Liver (tissue), 9 donors: ENCODE measurements around the gene CD2. TPM values are rescaled to one million over a fixed set of nuclear protein-coding genes. Genes with fewer than 3 reads are reported as not detected.

ENCODE experiments used
- DNase-seq: peaks from one replicate; pipeline ENCODE4 v3.0.0-alpha.2; 2017; ENCODE audit warnings: low spot score
- H3K27ac ChIP-seq, 2 donors: one replicate each; pipeline ENCODE4 v1.7.0; 2013; ENCODE audit warnings: inconsistent platforms in 2 of 2, low read length in 2 of 2, control low read depth in 1 of 2, low read depth in 1 of 2, mild to moderate bottlenecking in 1 of 2
- H3K27me3 ChIP-seq, 4 donors: one replicate each; pipeline versions ENCODE4 v1.6.1 to v1.7.0; 2013; ENCODE audit warnings: low read length in 3 of 4, inconsistent platforms in 1 of 4, mild to moderate bottlenecking in 1 of 4, moderate library complexity in 1 of 4; ENCODE audit not compliant: control insufficient read depth in 4 of 4, insufficient read depth in 4 of 4
- H3K36me3 ChIP-seq, 4 donors: one replicate each; pipeline versions ENCODE4 v1.6.1 to v1.7.0; 2013; ENCODE audit warnings: low read length in 3 of 4, mild to moderate bottlenecking in 3 of 4, low read depth in 1 of 4, moderate library complexity in 1 of 4; ENCODE audit not compliant: control insufficient read depth in 4 of 4, insufficient read depth in 3 of 4
- H3K4me1 ChIP-seq, 4 donors: one replicate each; pipeline versions ENCODE4 v1.6.1 to v1.7.0; 2013; ENCODE audit warnings: low read length in 3 of 4, mild to moderate bottlenecking in 3 of 4, moderate library complexity in 1 of 4; ENCODE audit not compliant: control insufficient read depth in 4 of 4, insufficient read depth in 4 of 4
- H3K4me3 ChIP-seq, 3 donors: one replicate each; pipeline versions ENCODE4 v1.6.1 to v1.7.0; 2013; ENCODE audit warnings: low read length in 3 of 3, control low read depth in 1 of 3, low read depth in 1 of 3, mild to moderate bottlenecking in 1 of 3
- H3K9ac ChIP-seq, 2 donors: one replicate each; pipeline ENCODE4 v1.7.0; 2013; ENCODE audit warnings: low read length in 2 of 2, mild to moderate bottlenecking in 2 of 2, moderate library complexity in 2 of 2, control low read depth in 1 of 2, low read depth in 1 of 2
- H3K9me3 ChIP-seq, 4 donors: one replicate each; pipeline versions ENCODE4 v1.6.1 to v1.7.0; 2013; ENCODE audit warnings: low read length in 3 of 4; ENCODE audit not compliant: control insufficient read depth in 4 of 4
- EGR1 ChIP-seq, 2 donors: IDR thresholded peaks; 2 replicates each; pipeline ENCODE4 v1.6.1; 2016 to 2018; ENCODE audit warnings: antibody characterized with exemption in 2 of 2, low read depth in 2 of 2
- FOXA1 ChIP-seq: IDR thresholded peaks from 2 replicates; pipeline ENCODE4 v1.6.1; 2016; ENCODE audit warnings: antibody characterized with exemption
- FOXA2 ChIP-seq: IDR thresholded peaks from 2 replicates; pipeline ENCODE4 v1.6.1; 2016; ENCODE audit warnings: antibody characterized with exemption
- GABPA ChIP-seq, 2 donors: IDR thresholded peaks in 1 of 2; conservative IDR thresholded peaks in 1 of 2; 2 replicates each; pipeline ENCODE4 v1.6.1; 2016; ENCODE audit warnings: antibody characterized with exemption in 2 of 2, mild to moderate bottlenecking in 1 of 2, moderate library complexity in 1 of 2
- HNF4A ChIP-seq, 2 donors: conservative IDR thresholded peaks; 2 replicates each; pipeline ENCODE4 v1.6.1; 2016; ENCODE audit warnings: antibody characterized with exemption in 2 of 2, mild to moderate bottlenecking in 2 of 2
- HNF4G ChIP-seq: IDR thresholded peaks from 2 replicates; pipeline ENCODE4 v1.6.1; 2016; ENCODE audit warnings: antibody characterized with exemption
- JUND ChIP-seq, 2 donors: IDR thresholded peaks; 2 replicates each; pipeline ENCODE4 v1.6.1; 2016; ENCODE audit warnings: antibody characterized with exemption in 2 of 2
- MAX ChIP-seq: IDR thresholded peaks from 2 replicates; pipeline ENCODE4 v1.6.1; 2016; ENCODE audit warnings: antibody characterized with exemption
- NR2F2 ChIP-seq: IDR thresholded peaks from 2 replicates; pipeline ENCODE4 v1.6.1; 2016; ENCODE audit warnings: antibody characterized with exemption
- RAD21 ChIP-seq, 2 donors: IDR thresholded peaks; 2 replicates each; pipeline ENCODE4 v1.6.1; 2016; ENCODE audit warnings: antibody characterized with exemption in 2 of 2, mild to moderate bottlenecking in 2 of 2
- REST ChIP-seq: IDR thresholded peaks from 2 replicates; pipeline ENCODE4 v1.6.1; 2016; ENCODE audit warnings: antibody characterized with exemption, mild to moderate bottlenecking
- RXRA ChIP-seq, 2 donors: IDR thresholded peaks; 2 replicates each; pipeline ENCODE4 v1.6.1; 2017 to 2018; ENCODE audit warnings: antibody characterized with exemption in 2 of 2, mild to moderate bottlenecking in 1 of 2
- SP1 ChIP-seq: IDR thresholded peaks from 2 replicates; pipeline ENCODE4 v1.6.1; 2018; ENCODE audit warnings: antibody characterized with exemption, mild to moderate bottlenecking
- TAF1 ChIP-seq: conservative IDR thresholded peaks from 2 replicates; pipeline ENCODE4 v1.6.1; 2016; ENCODE audit warnings: antibody characterized with exemption, mild to moderate bottlenecking
- YY1 ChIP-seq: IDR thresholded peaks from 2 replicates; pipeline ENCODE4 v1.6.1; 2016; ENCODE audit warnings: antibody characterized with exemption, mild to moderate bottlenecking
- ZBTB33 ChIP-seq: IDR thresholded peaks from 2 replicates; pipeline ENCODE4 v1.6.1; 2016; ENCODE audit warnings: antibody characterized with exemption
- WGBS: extraction: QIAGEN DNeasy Blood & Tissue Kit; methylation state at CpG from one replicate; pipeline ENCODE4 v1.1.7; 2013; 5-methylcytosine and 5-hydroxymethylcytosine counted together
- polyA plus RNA-seq, 2 donors: library from polyadenylated mRNA; stranded (reverse) in 1 of 2; unstranded in 1 of 2; fragments of 200-250 nt in 1 of 2; fragments of >200 nt in 1 of 2; fragmentation: Nextera tagmentation in 1 of 2; extraction: Ambion mirVana in 1 of 2; gene quantifications; one replicate each; pipeline versions ENCODE4 v1.2.1 to v1.2.3, GENCODE V29; 2013 to 2015
- total RNA-seq, 2 donors: library from RNA; depleted of rRNA; stranded (reverse); fragments of >200 nt; gene quantifications; one replicate each; pipeline ENCODE4 v1.2.3, GENCODE V29; 2014
- TF ChIP-seq, protein P1 (sequence below): fragments of 150-350 bp; IDR thresholded peaks from 2 replicates; pipeline ENCODE4 v1.5.1; 2017; ENCODE audit warnings: improper control_type of control experiment, low read depth, low read length; ENCODE audit not compliant: missing input control
- TF ChIP-seq, protein P2 (sequence below): IDR thresholded peaks from 2 replicates; pipeline ENCODE4 v1.6.1; 2016; ENCODE audit warnings: antibody characterized with exemption
- donor health status: healthy.
- donor health status: healthy.
- donor health status: healthy.
- donor health status: healthy.
- donor health status: healthy.

Gene CD2
- total and polyA plus RNA-seq, 4 donors = 0.28 to 1.5 (median 0.89) TPM

DNA sequence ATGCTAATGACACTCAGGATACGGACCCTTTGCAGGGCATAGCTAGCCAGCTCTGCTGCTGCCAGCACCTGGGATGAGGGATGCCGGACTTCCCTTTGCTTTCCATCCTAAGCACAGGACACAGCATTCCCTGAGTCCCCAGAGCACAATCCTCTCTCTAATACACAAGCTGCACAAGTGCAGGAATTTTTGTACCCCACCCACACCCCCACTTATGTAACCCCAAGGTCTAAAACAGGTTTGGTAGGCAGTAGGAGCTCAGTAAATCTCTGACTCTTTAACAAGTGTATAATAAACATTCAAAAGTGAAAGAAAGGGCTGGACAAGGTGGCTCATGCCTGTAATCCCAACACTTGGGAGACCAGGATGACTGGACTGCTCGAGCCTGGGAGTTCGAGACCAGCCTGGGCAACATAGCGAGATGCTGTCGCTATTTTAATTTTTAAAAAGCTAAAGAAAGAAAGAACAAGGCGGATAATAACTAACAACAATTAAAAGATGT, 44.5 kb upstream of the CD2 start:
- 93% methylated on average over 7 of the region's 7 CpGs for WGBS
- DNase-seq = no peak
- TF ChIP-seq SP1 = no peak
- no peak for TF ChIP-seq MAX
- no peak for TF ChIP-seq RXRA (IDR thresholded peaks at IDR 0.05)
- TF ChIP-seq, protein P1, sequence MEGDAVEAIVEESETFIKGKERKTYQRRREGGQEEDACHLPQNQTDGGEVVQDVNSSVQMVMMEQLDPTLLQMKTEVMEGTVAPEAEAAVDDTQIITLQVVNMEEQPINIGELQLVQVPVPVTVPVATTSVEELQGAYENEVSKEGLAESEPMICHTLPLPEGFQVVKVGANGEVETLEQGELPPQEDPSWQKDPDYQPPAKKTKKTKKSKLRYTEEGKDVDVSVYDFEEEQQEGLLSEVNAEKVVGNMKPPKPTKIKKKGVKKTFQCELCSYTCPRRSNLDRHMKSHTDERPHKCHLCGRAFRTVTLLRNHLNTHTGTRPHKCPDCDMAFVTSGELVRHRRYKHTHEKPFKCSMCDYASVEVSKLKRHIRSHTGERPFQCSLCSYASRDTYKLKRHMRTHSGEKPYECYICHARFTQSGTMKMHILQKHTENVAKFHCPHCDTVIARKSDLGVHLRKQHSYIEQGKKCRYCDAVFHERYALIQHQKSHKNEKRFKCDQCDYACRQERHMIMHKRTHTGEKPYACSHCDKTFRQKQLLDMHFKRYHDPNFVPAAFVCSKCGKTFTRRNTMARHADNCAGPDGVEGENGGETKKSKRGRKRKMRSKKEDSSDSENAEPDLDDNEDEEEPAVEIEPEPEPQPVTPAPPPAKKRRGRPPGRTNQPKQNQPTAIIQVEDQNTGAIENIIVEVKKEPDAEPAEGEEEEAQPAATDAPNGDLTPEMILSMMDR = no peak
- TF ChIP-seq JUND (IDR thresholded peaks at IDR 0.05) = no peak
- no peak for TF ChIP-seq HNF4A (conservative IDR thresholded peaks at IDR 0.05)
- no peak for TF ChIP-seq FOXA2
- no peak for TF ChIP-seq TAF1
- TF ChIP-seq REST = no peak
- no peak for TF ChIP-seq GABPA (IDR thresholded peaks at IDR 0.05 in 1 of 2, conservative IDR thresholded peaks at IDR 0.05 in 1 of 2)
- TF ChIP-seq HNF4G = no peak
- no peak for TF ChIP-seq EGR1 (IDR thresholded peaks at IDR 0.05; ENCODE audit: low read depth in 2 of 2)
- TF ChIP-seq NR2F2 = no peak
- no peak for TF ChIP-seq YY1
- TF ChIP-seq, protein P2, sequence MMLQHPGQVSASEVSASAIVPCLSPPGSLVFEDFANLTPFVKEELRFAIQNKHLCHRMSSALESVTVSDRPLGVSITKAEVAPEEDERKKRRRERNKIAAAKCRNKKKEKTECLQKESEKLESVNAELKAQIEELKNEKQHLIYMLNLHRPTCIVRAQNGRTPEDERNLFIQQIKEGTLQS = no peak
- TF ChIP-seq ZBTB33 = no peak
- TF ChIP-seq RAD21 (IDR thresholded peaks at IDR 0.05) = no peak
- TF ChIP-seq FOXA1 = no peak
- no peaks in the 10 kb centered on the region for H3K27me3 ChIP-seq
- H3K36me3 ChIP-seq = no peaks in the 10 kb centered on the region
- H3K27ac ChIP-seq = no peak overlapping the region
- H3K4me3 ChIP-seq = no peak overlapping the region
- no peak overlapping the region for H3K9ac ChIP-seq
- H3K4me1 ChIP-seq = no peaks in the 10 kb centered on the region
- no peaks in the 10 kb centered on the region for H3K9me3 ChIP-seq
